Measurements from ENCODE around the gene IFT52.
A peak's percentile ranks its signal among the peaks of the same experiment; 100 is the strongest.

GRCh38 chr20:43681468-43681942 lies 90.8 kb downstream of the IFT52 start:
- TF ChIP-seq CTCF (IDR thresholded peaks at IDR 0.05) (peak in 2 of 12 donors; percentile 15 to 31), POLR2A (IDR thresholded peaks at IDR 0.05) (no peak)

Data from heart left ventricle (tissue), 13 donors.